ENCODE measurements around the gene MAPKBP1. TPM values are rescaled to one million over a fixed set of nuclear protein-coding genes. Genes with fewer than 3 reads are reported as not detected.

Gene MAPKBP1
- total RNA-seq, 1 experiment from 2014 or later = 9.9 TPM

- no TSS peak for BruUV-seq (replicated peaks)
- Mint-ChIP-seq H3K27me3 (ENCODE audit: unreplicated experiment) (no peaks in the 10 kb centered on the region), H3K4me3 (ENCODE audit: low read depth, unreplicated experiment) (no peak overlapping the region), H3K4me1 (ENCODE audit: low read depth, unreplicated experiment) (no peaks in the 10 kb centered on the region), H3K27ac (ENCODE audit: unreplicated experiment) (no peak overlapping the region), H3K9me3 (ENCODE audit: low read depth, unreplicated experiment) (no peaks in the 10 kb centered on the region), H3K36me3 (ENCODE audit: insufficient read depth, unreplicated experiment) (peaks cover 5% of the 10 kb centered on the region)
- TF ChIP-seq CTCF (IDR thresholded peaks at IDR 0.05; ENCODE audit: unreplicated experiment) = no peak
- DNase-seq = no peak
- CTCF ChIA-PET = no interaction called here
- intact Hi-C loops (cut with micrococcal nuclease; ENCODE audit: unreplicated experiment) = no loop called here
Measured at GRCh38 chr15:41848631-41849030, 74.3 kb downstream of the MAPKBP1 start.

DNA sequence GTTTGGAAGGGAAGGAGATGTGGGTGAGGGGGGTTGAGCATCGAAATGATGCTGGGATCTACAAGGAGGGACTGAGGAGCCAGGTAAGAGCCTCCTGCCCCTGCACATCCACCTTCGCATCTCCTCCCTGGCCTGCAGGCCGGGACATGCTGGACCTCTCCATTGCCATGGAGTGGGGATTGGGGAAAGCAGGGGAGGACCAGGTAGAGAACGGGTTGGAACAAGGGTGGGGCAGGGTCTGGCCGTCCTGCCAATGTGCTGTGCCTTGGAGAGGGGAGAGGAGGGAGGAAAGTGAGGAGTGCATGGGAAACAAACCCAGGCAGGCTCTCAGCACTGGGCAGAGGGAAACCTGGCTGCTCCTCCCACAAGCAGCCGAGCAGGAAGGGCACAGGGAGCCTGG, 74.9 kb downstream of the MAPKBP1 start:
- no peaks in the 10 kb centered on the region for H3K9me3 Mint-ChIP-seq (ENCODE audit: low read depth, unreplicated experiment)

GRCh38 chr15:41849861-41850260, 75.6 kb downstream of the MAPKBP1 start:
- H3K9me3 Mint-ChIP-seq (ENCODE audit: low read depth, unreplicated experiment) = no peaks in the 10 kb centered on the region
- H3K36me3 Mint-ChIP-seq (ENCODE audit: insufficient read depth, unreplicated experiment) = peaks cover 5% of the 10 kb centered on the region
- H3K4me3 Mint-ChIP-seq (ENCODE audit: low read depth, unreplicated experiment) = no peak overlapping the region
- TF ChIP-seq CTCF (IDR thresholded peaks at IDR 0.05; ENCODE audit: unreplicated experiment) = no peak
- intact Hi-C loops (cut with micrococcal nuclease; ENCODE audit: unreplicated experiment) = no loop called here
- CTCF ChIA-PET = no interaction called here
- DNase-seq = no peak
- no peaks in the 10 kb centered on the region for H3K4me1 Mint-ChIP-seq (ENCODE audit: low read depth, unreplicated experiment)
- BruUV-seq (replicated peaks) = no TSS peak
- H3K27me3 Mint-ChIP-seq (ENCODE audit: unreplicated experiment) = no peaks in the 10 kb centered on the region
- no peak overlapping the region for H3K27ac Mint-ChIP-seq (ENCODE audit: unreplicated experiment)

More for the DNA sequence above, 74.9 kb downstream of the MAPKBP1 start:
- H3K4me3 Mint-ChIP-seq (ENCODE audit: low read depth, unreplicated experiment) = no peak overlapping the region
- intact Hi-C loops (cut with micrococcal nuclease; ENCODE audit: unreplicated experiment) = no loop called here
- BruUV-seq (replicated peaks) = no TSS peak
- H3K27me3 Mint-ChIP-seq (ENCODE audit: unreplicated experiment) = no peaks in the 10 kb centered on the region
- no peaks in the 10 kb centered on the region for H3K4me1 Mint-ChIP-seq (ENCODE audit: low read depth, unreplicated experiment)
- CTCF ChIA-PET = no interaction called here
- peaks cover 5% of the 10 kb centered on the region for H3K36me3 Mint-ChIP-seq (ENCODE audit: insufficient read depth, unreplicated experiment)
- DNase-seq = no peak
- no peak overlapping the region for H3K27ac Mint-ChIP-seq (ENCODE audit: unreplicated experiment)
- TF ChIP-seq CTCF (IDR thresholded peaks at IDR 0.05; ENCODE audit: unreplicated experiment) = no peak

- no peaks in the 10 kb centered on the region for H3K9me3 Mint-ChIP-seq (ENCODE audit: low read depth, unreplicated experiment)
- TF ChIP-seq CTCF (IDR thresholded peaks at IDR 0.05; ENCODE audit: unreplicated experiment) = no peak
- H3K36me3 Mint-ChIP-seq (ENCODE audit: insufficient read depth, unreplicated experiment) = peaks cover 5% of the 10 kb centered on the region
- no TSS peak for BruUV-seq (replicated peaks)
- CTCF ChIA-PET = no interaction called here
- DNase-seq = no peak
- H3K27ac Mint-ChIP-seq (ENCODE audit: unreplicated experiment) = no peak overlapping the region
- H3K4me3 Mint-ChIP-seq (ENCODE audit: low read depth, unreplicated experiment) = no peak overlapping the region
- intact Hi-C loops (cut with micrococcal nuclease; ENCODE audit: unreplicated experiment) = no loop called here
- H3K27me3 Mint-ChIP-seq (ENCODE audit: unreplicated experiment) = no peaks in the 10 kb centered on the region
- no peaks in the 10 kb centered on the region for H3K4me1 Mint-ChIP-seq (ENCODE audit: low read depth, unreplicated experiment)
Measured at GRCh38 chr15:41850482-41851166, 76.3 kb downstream of the MAPKBP1 start.

Measured in Calu3 (cell line).